ENCODE results near the gene CNIH2.

The CNIH2 gene

GRCh38 chr11:66266378-66267038, 11.5 kb upstream of the CNIH2 start:
- TF ChIP-seq CTCF (IDR thresholded peaks at IDR 0.05; ENCODE audit: borderline replicate concordance, control extremely low read depth, extremely low read depth, insufficient read depth, missing control alignments), result no peak
- DNase-seq (ENCODE audit: low spot score), result no peak
- in situ Hi-C loops (cut with MboI; ENCODE audit: low sequenced_read_pairs, unreplicated experiment), result no loop called here

- TF ChIP-seq CTCF (IDR thresholded peaks at IDR 0.05; ENCODE audit: borderline replicate concordance, control extremely low read depth, extremely low read depth, insufficient read depth, missing control alignments), result no peak
- in situ Hi-C loops (cut with MboI; ENCODE audit: low sequenced_read_pairs, unreplicated experiment), result no loop called here
- no peak for DNase-seq (ENCODE audit: low spot score)
Observed at GRCh38 chr11:66267039-66267378, 11.0 kb upstream of the CNIH2 start.

- in situ Hi-C loops (cut with MboI; ENCODE audit: low sequenced_read_pairs, unreplicated experiment), result no loop called here
- TF ChIP-seq CTCF (IDR thresholded peaks at IDR 0.05; ENCODE audit: borderline replicate concordance, control extremely low read depth, extremely low read depth, insufficient read depth, missing control alignments), result no peak
- DNase-seq (ENCODE audit: low spot score), result peak; percentile 95
Observed at GRCh38 chr11:66267379-66268243, 10.4 kb upstream of the CNIH2 start.

- peak; percentile 98 for DNase-seq (ENCODE audit: low spot score)
- TF ChIP-seq CTCF (IDR thresholded peaks at IDR 0.05; ENCODE audit: borderline replicate concordance, control extremely low read depth, extremely low read depth, insufficient read depth, missing control alignments), result no peak
- in situ Hi-C loops (cut with MboI; ENCODE audit: low sequenced_read_pairs, unreplicated experiment), result no loop called here
Observed at GRCh38 chr11:66268244-66268951, 9.6 kb upstream of the CNIH2 start, which contains the start of gene RAB1B. TSS of gene RAB1B (plus strand) at chr11:66268639. CDS start at chr11:66268680, 41 bp downstream.

- DNase-seq (ENCODE audit: low spot score), result no peak
- in situ Hi-C loops (cut with MboI; ENCODE audit: low sequenced_read_pairs, unreplicated experiment), result no loop called here
- TF ChIP-seq CTCF (IDR thresholded peaks at IDR 0.05; ENCODE audit: borderline replicate concordance, control extremely low read depth, extremely low read depth, insufficient read depth, missing control alignments), result no peak
Observed at GRCh38 chr11:66268952-66269905, 8.7 kb upstream of the CNIH2 start.

Measured in GM13976 (cell line).